B cell (primary cell): ENCODE data around the gene SLC9A5. TPM values are rescaled to one million over a fixed set of nuclear protein-coding genes. Genes with fewer than 3 reads are reported as not detected.
A peak's percentile ranks its signal among the peaks of the same experiment; 100 is the strongest.

Experiments
- ATAC-seq: fragments of 200-7000 bp; cut with Tn5 transposase; one replicate; pipeline ENCODE4 v1.10.0; 2021; ENCODE audit warnings: low read depth, mild to moderate bottlenecking, moderate number of reproducible peaks, moderate library complexity
- CTCF ChIA-PET: fragments of 350-600 bp; sonication (Branson Sonifier 250); formaldehyde crosslinking; loops from one replicate; lab custom pipeline; 2021; ENCODE audit warnings: antibody characterized with exemption, inconsistent platforms; lab: Charles Lee
- POLR2A ChIA-PET: fragments of 350-600 bp; sonication (Branson Sonifier 250); formaldehyde crosslinking; loops from one replicate; lab custom pipeline; 2021; ENCODE audit warnings: antibody characterized with exemption; lab: Charles Lee
- DNase-seq: peaks from one replicate; pipeline ENCODE4 v3.0.0; 2013
- H2AFZ ChIP-seq: 2 replicates; pipeline ENCODE4 v1.6.1; 2012; ENCODE audit warnings: mild to moderate bottlenecking, low read depth, low read length; ENCODE audit not compliant: insufficient read depth, poor library complexity, severe bottlenecking
- H3K27ac ChIP-seq, 2 donors: 1 replicate in 1 of 2; 2 replicates in 1 of 2; pipeline ENCODE4 v1.5.1; 2012 to 2013; ENCODE audit warnings: low read length in 2 of 2, mild to moderate bottlenecking in 2 of 2, moderate library complexity in 1 of 2
- H3K27me3 ChIP-seq, 4 experiments: fragments of 200-600 bp in 1 of 4; sonication (generic) in 1 of 4; replicated peaks in 1 of 4; 1 replicate in 2 of 4; 2 replicates in 2 of 4; pipeline versions ENCODE4 v1.6.1 to v1.7.0; 2013 to 2016; ENCODE audit warnings: low read length in 3 of 4, mild to moderate bottlenecking in 2 of 4, mixed read lengths in 1 of 4, moderate library complexity in 1 of 4; ENCODE audit not compliant: insufficient read depth in 4 of 4, control insufficient read depth in 3 of 4; ENCODE audit errors: control extremely low read depth in 1 of 4
- H3K36me3 ChIP-seq, 2 experiments: replicated peaks in 1 of 2; 1 replicate in 1 of 2; 2 replicates in 1 of 2; pipeline versions ENCODE4 v1.6.1 to v1.7.1; 2013; ENCODE audit warnings: low read length in 1 of 2; ENCODE audit not compliant: insufficient read depth in 2 of 2, control insufficient read depth in 1 of 2; ENCODE audit errors: control extremely low read depth in 1 of 2, extremely low read depth in 1 of 2
- H3K4me1 ChIP-seq, 2 donors: fragments of 200-600 bp in 1 of 2; sonication (generic) in 1 of 2; 1 replicate in 1 of 2; 2 replicates in 1 of 2; pipeline versions ENCODE4 v1.5.1 to v1.6.1; 2013 to 2017; ENCODE audit warnings: low read length in 2 of 2; ENCODE audit not compliant: control insufficient read depth in 2 of 2, insufficient read depth in 2 of 2
- H3K4me2 ChIP-seq: replicated peaks from 2 replicates; pipeline ENCODE3; 2012; ENCODE audit warnings: mild to moderate bottlenecking, low read depth, low read length; ENCODE audit not compliant: poor library complexity, severe bottlenecking
- H3K4me3 ChIP-seq, 5 experiments: fragments of 200-600 bp in 1 of 5; sonication (generic) in 1 of 5; 1 replicate in 3 of 5; 2 replicates in 2 of 5; pipeline versions ENCODE4 v1.5.1 to v1.7.0; 2011 to 2016; ENCODE audit warnings: low read length in 4 of 5, mild to moderate bottlenecking in 4 of 5, low read depth in 2 of 5, control low read depth in 1 of 5, moderate library complexity in 1 of 5; ENCODE audit not compliant: insufficient read depth in 1 of 5; ENCODE audit errors: control extremely low read depth in 1 of 5, extremely low read depth in 1 of 5
- H3K79me2 ChIP-seq: fragments of 200-600 bp; sonication (generic); one replicate; pipeline ENCODE4 v1.6.0; 2016; ENCODE audit warnings: low read length; ENCODE audit not compliant: control insufficient read depth, insufficient read depth
- H3K9ac ChIP-seq: fragments of 200-600 bp; sonication (generic); 2 replicates; pipeline ENCODE4 v1.6.1; 2017; ENCODE audit warnings: mild to moderate bottlenecking, low read length, moderate library complexity
- H3K9me3 ChIP-seq, 3 donors: one replicate each; pipeline versions ENCODE4 v1.6.1 to v1.7.1; 2013; ENCODE audit warnings: low read length in 2 of 3; ENCODE audit not compliant: control insufficient read depth in 2 of 3, insufficient read depth in 1 of 3; ENCODE audit errors: control extremely low read depth in 1 of 3
- H4K20me1 ChIP-seq: 2 replicates; pipeline ENCODE4 v1.6.0; 2012; ENCODE audit warnings: mild to moderate bottlenecking, low read length; ENCODE audit not compliant: insufficient read depth, control insufficient read depth, poor library complexity, severe bottlenecking
- H3K27ac Mint-ChIP-seq: one replicate; pipeline ENCODE4 v1.8.0; 2021; ENCODE audit warnings: mixed read lengths
- H3K27me3 Mint-ChIP-seq: one replicate; pipeline ENCODE4 v1.8.0; 2021; ENCODE audit warnings: mixed read lengths
- H3K4me1 Mint-ChIP-seq: one replicate; pipeline ENCODE4 v1.8.0; 2021; ENCODE audit warnings: mixed read lengths
- H3K4me3 Mint-ChIP-seq: one replicate; pipeline ENCODE4 v1.8.0; 2021; ENCODE audit warnings: mixed read lengths
- H3K9me3 Mint-ChIP-seq: one replicate; pipeline ENCODE4 v1.8.0; 2022; ENCODE audit warnings: mixed read lengths; ENCODE audit not compliant: insufficient read depth
- CTCF ChIP-seq: fragments of 200-600 bp; IDR thresholded peaks from one replicate; pipeline ENCODE4 v1.8.0; 2022; ENCODE audit warnings: antibody characterized with exemption, mild to moderate bottlenecking
- EZH2 ChIP-seq: IDR thresholded peaks from 2 replicates; pipeline ENCODE4 v1.6.1; 2012; ENCODE audit warnings: borderline replicate concordance, low read depth, mild to moderate bottlenecking, moderate library complexity, low read length; ENCODE audit not compliant: insufficient read depth, poor library complexity, severe bottlenecking
- WGBS: methylation state at CpG from one replicate; pipeline ENCODE4 v1.1.5; 2013; ENCODE audit warnings: missing lambda C conversion rate; ENCODE audit not compliant: insufficient coverage; 5-methylcytosine and 5-hydroxymethylcytosine counted together
- intact Hi-C: fragments of 100-400 bp; cut with micrococcal nuclease; formaldehyde crosslinking; loops from one replicate; pipeline ENCODE4 v1.10.0; 2022
- polyA plus RNA-seq: library from polyadenylated mRNA; depleted of rRNA; stranded (reverse); fragments of >200 nt; gene quantifications from 2 replicates; pipeline ENCODE4 v1.2.3, GENCODE V29; 2012
- total RNA-seq, 2 donors: library from RNA; stranded (reverse); fragments of 120-200 nt in 1 of 2; gene quantifications; 1 replicate in 1 of 2; 2 replicates in 1 of 2; pipeline versions ENCODE4 v1.2.3 to v1.2.4, GENCODE V29; 2013 to 2022

The SLC9A5 gene
- total and polyA plus RNA-seq, 2 donors (not counting 1 experiment from before 2014, with no cell fraction given): 1.7 TPM

GRCh38 chr16:67252609-67253497 is 4.1 kb downstream of the SLC9A5 start:
- ATAC-seq (no peak), DNase-seq (peak; percentile 5)
- Mint-ChIP-seq H3K4me1 (peaks cover 18% of the 10 kb centered on the region), H3K27ac (no peak overlapping the region), H3K4me3 (no peak overlapping the region), H3K9me3 (no peaks in the 10 kb centered on the region), H3K27me3 (peaks cover 9% of the 10 kb centered on the region)
- no peaks in the 10 kb centered on the region for H3K9me3 ChIP-seq
- H3K4me2 ChIP-seq: no peak overlapping the region
- H3K27me3 ChIP-seq: peaks cover 0 to 22% (median 13%) of the 10 kb centered on the region in 4 experiments
- POLR2A ChIA-PET: no interaction called here
- CTCF ChIA-PET: no interaction called here
- H3K27ac ChIP-seq: no peak overlapping the region
- peaks cover 15 to 18% of the 10 kb centered on the region in 2 donors for H3K4me1 ChIP-seq
- 100% methylated on average over 4 of the region's 4 CpGs for WGBS
- H3K36me3 ChIP-seq: no peaks in the 10 kb centered on the region
- TF ChIP-seq EZH2: no peak
- no peak for TF ChIP-seq CTCF
- H3K9ac ChIP-seq: no peak overlapping the region
- H3K79me2 ChIP-seq: no peaks in the 10 kb centered on the region
- H4K20me1 ChIP-seq: peaks cover 4% of the 10 kb centered on the region
- intact Hi-C loops: no loop called here
- H3K4me3 ChIP-seq: no peak overlapping the region
- no peak overlapping the region for H2AFZ ChIP-seq

- H3K9ac ChIP-seq: no peak overlapping the region
- H3K4me3 ChIP-seq: no peak overlapping the region
- DNase-seq: no peak
- no peak overlapping the region for H3K27ac ChIP-seq
- no peak overlapping the region for H3K4me2 ChIP-seq
- H3K79me2 ChIP-seq: no peaks in the 10 kb centered on the region
- Mint-ChIP-seq H3K27me3 (peaks cover 4% of the 10 kb centered on the region), H3K4me1 (peaks cover 2% of the 10 kb centered on the region), H3K27ac (no peak overlapping the region), H3K9me3 (no peaks in the 10 kb centered on the region), H3K4me3 (no peak overlapping the region)
- over 99% methylated on average over 17 of the region's 18 CpGs for WGBS
- H4K20me1 ChIP-seq: no peaks in the 10 kb centered on the region
- H3K36me3 ChIP-seq: no peaks in the 10 kb centered on the region
- no peak for ATAC-seq
- H3K9me3 ChIP-seq: no peaks in the 10 kb centered on the region
- no peak overlapping the region for H2AFZ ChIP-seq
- H3K4me1 ChIP-seq: no peaks in the 10 kb centered on the region
- peaks cover 0 to 11% (median 6%) of the 10 kb centered on the region in 4 experiments for H3K27me3 ChIP-seq
- ChIA-PET CTCF (no interaction called here), POLR2A (no interaction called here)
- intact Hi-C loops: no loop called here
- TF ChIP-seq EZH2: no peak
- TF ChIP-seq CTCF: no peak
These were observed 6.2 kb downstream of the SLC9A5 start for GRCh38 chr16:67254801-67255552.
